ENCODE measurements around the gene SMURF2. TPM values are rescaled to one million over a fixed set of nuclear protein-coding genes. Genes with fewer than 3 reads are reported as not detected.

SMURF2 gene
- total and polyA plus RNA-seq, 10 of the 15 experiments (the other 5 are each of a cell fraction or from before 2014, with no cell fraction given), result 2.8 to 13.4 (median 7.5) TPM

DNA sequence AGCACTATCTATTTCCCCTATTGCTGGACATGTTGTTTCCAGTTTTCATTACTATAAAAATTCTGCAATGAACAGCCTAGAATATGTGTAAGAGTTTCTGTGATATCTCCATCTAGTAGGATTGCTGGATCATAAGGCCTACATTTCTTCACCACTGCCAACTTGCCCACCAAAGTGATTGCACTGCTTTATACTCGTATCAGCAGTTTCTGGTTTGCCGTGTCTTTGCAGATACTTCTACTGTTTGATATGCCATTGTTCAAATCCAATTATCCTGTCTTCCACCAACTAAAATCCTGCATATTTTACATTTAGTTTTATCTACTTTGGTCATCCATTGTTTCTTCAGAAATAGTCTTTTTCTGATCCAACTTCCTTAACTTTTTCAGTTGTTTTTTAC, 134.2 kb downstream of the SMURF2 start:
- CTCF ChIA-PET, result interaction anchor here (0.7 to 1.2 kb wide), 4 partner anchors 13 to 121 kb away, joined by 3 to 4 read pairs (median 3); no protein-coding TSS in a partner anchor
- Histone ChIP-seq H3K9ac (ENCODE audit: control insufficient read depth, insufficient read depth, low read length) (no peak overlapping the region), H3K36me3 (ENCODE audit: control insufficient read depth in 2 of 2, insufficient read depth in 2 of 2, low read length in 1 of 2) (peaks cover 12 to 51% of the 10 kb centered on the region in 2 experiments), H3K79me2 (ENCODE audit: control insufficient read depth, insufficient read depth, low read length) (no peaks in the 10 kb centered on the region), H3K9me3 (replicated peaks; ENCODE audit: control insufficient read depth, insufficient read depth, low read length) (no peaks in the 10 kb centered on the region), H3K27ac (ENCODE audit: control insufficient read depth, insufficient read depth) (no peak overlapping the region), H3K4me1 (ENCODE audit: control insufficient read depth, insufficient read depth, low read length) (no peaks in the 10 kb centered on the region), H3K4me3 (no peak overlapping the region), H3K27me3 (replicated peaks in 1 of 2; ENCODE audit: control insufficient read depth in 2 of 2, insufficient read depth in 2 of 2, low read length in 1 of 2) (no peaks in the 10 kb centered on the region), H4K20me1 (ENCODE audit: control insufficient read depth, insufficient read depth) (no peaks in the 10 kb centered on the region), H2AFZ (ENCODE audit: control insufficient read depth, low read depth, low read length) (no peak overlapping the region), H3K4me2 (ENCODE audit: control insufficient read depth, insufficient read depth) (no peak overlapping the region)
- no TSS peak for BruUV-seq (replicated peaks)
- RAD21 ChIA-PET (ENCODE audit: unreplicated experiment), result no interaction called here
- no peak for TF ChIP-seq CBX3 (IDR thresholded peaks at IDR 0.05; ENCODE audit: borderline replicate concordance, low read depth)
- TF ChIP-seq NFYB (IDR thresholded peaks at IDR 0.05; ENCODE audit: insufficient read depth, low read depth, low read length), result no peak
- TF ChIP-seq, protein P1, sequence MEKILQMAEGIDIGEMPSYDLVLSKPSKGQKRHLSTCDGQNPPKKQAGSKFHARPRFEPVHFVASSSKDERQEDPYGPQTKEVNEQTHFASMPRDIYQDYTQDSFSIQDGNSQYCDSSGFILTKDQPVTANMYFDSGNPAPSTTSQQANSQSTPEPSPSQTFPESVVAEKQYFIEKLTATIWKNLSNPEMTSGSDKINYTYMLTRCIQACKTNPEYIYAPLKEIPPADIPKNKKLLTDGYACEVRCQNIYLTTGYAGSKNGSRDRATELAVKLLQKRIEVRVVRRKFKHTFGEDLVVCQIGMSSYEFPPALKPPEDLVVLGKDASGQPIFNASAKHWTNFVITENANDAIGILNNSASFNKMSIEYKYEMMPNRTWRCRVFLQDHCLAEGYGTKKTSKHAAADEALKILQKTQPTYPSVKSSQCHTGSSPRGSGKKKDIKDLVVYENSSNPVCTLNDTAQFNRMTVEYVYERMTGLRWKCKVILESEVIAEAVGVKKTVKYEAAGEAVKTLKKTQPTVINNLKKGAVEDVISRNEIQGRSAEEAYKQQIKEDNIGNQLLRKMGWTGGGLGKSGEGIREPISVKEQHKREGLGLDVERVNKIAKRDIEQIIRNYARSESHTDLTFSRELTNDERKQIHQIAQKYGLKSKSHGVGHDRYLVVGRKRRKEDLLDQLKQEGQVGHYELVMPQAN (conservative IDR thresholded peaks at IDR 0.05), result no peak
- TF ChIP-seq MEF2B (IDR thresholded peaks at IDR 0.05; ENCODE audit: partially characterized antibody, poor library complexity, severe bottlenecking), result no peak
- ATAC-seq (no peak), FAIRE-seq (no peak), DNase-seq (ENCODE audit: low read depth, low spot score) (no peak)
- SMC1A ChIA-PET (ENCODE audit: uncharacterized antibody, unreplicated experiment), result interaction anchor here (0.7 to 2.3 kb wide), 5 partner anchors 12 to 108 kb away, joined by 3 to 9 read pairs (median 3); no protein-coding TSS in a partner anchor
- POLR2A ChIA-PET, result interaction anchor here (1.2 kb wide), 1 partner anchor 20 kb away, joined by 3 read pairs; no protein-coding TSS in a partner anchor
- intact Hi-C loops (cut with micrococcal nuclease; ENCODE audit: unreplicated experiment) (no loop called here), in situ Hi-C loops (cut with MboI) (no loop called here)
- WGBS (ENCODE audit: insufficient coverage, insufficient replicate concordance, low lambda C conversion rate, missing lambda C conversion rate), result 100% methylated on average over 2 of the region's 2 CpGs

DNA sequence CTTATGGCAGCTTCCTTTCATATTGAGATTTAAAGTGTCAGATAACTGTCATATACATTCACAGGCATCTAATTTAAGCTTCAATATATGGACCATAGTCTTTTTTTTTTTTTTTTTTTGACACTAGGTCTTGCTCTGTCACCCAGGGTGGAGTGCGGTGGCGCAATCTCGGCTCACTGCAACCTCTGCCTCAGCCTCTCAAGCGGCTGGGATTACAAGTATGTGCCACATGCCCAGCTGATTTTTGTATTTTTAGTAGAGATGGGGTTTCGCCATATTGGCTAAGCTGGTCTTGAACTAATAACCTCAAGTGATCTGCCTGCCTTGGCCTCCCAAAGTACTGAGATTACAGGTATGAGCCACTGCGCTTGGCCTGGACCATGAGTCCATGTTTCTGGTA, 141.7 kb downstream of the SMURF2 start:
- Histone ChIP-seq H3K4me2 (ENCODE audit: control insufficient read depth, insufficient read depth) (no peak overlapping the region), H3K4me3 (no peak overlapping the region), H3K36me3 (ENCODE audit: control insufficient read depth in 2 of 2, insufficient read depth in 2 of 2, low read length in 1 of 2) (peaks cover 3 to 36% of the 10 kb centered on the region in 2 experiments), H3K27ac (ENCODE audit: control insufficient read depth, insufficient read depth) (no peak overlapping the region), H4K20me1 (ENCODE audit: control insufficient read depth, insufficient read depth) (no peaks in the 10 kb centered on the region), H3K9ac (ENCODE audit: control insufficient read depth, insufficient read depth, low read length) (no peak overlapping the region), H3K27me3 (replicated peaks in 1 of 2; ENCODE audit: control insufficient read depth in 2 of 2, insufficient read depth in 2 of 2, low read length in 1 of 2) (no peaks in the 10 kb centered on the region), H3K9me3 (replicated peaks; ENCODE audit: control insufficient read depth, insufficient read depth, low read length) (no peaks in the 10 kb centered on the region), H2AFZ (ENCODE audit: control insufficient read depth, low read depth, low read length) (no peak overlapping the region), H3K79me2 (ENCODE audit: control insufficient read depth, insufficient read depth, low read length) (no peaks in the 10 kb centered on the region), H3K4me1 (ENCODE audit: control insufficient read depth, insufficient read depth, low read length) (no peaks in the 10 kb centered on the region)
- 100% methylated on average over 5 of the region's 6 CpGs for WGBS (ENCODE audit: insufficient coverage, insufficient replicate concordance, low lambda C conversion rate, missing lambda C conversion rate)
- RAD21 ChIA-PET (ENCODE audit: unreplicated experiment), result no interaction called here
- FAIRE-seq, result no peak
- SMC1A ChIA-PET (ENCODE audit: uncharacterized antibody, unreplicated experiment), result interaction anchor here (1.2 kb wide), 1 partner anchor 13 kb away, joined by 4 read pairs; no protein-coding TSS in a partner anchor
- DNase-seq (ENCODE audit: low read depth, low spot score), result no peak
- in situ Hi-C loops (cut with MboI), result no loop called here
- CTCF ChIA-PET, result interaction anchor here (0.6 to 1.5 kb wide), 3 partner anchors 13 to 84 kb away, joined by 3 to 6 read pairs (median 4); no protein-coding TSS in a partner anchor
- POLR2A ChIA-PET, result interaction anchor here (0.7 to 1.0 kb wide), 2 partner anchors 23 to 69 kb away, joined by 3 read pairs; partner anchors contain the start of gene POLG2
- ATAC-seq, result no peak
- BruUV-seq (replicated peaks), result no TSS peak
- intact Hi-C loops (cut with micrococcal nuclease; ENCODE audit: unreplicated experiment), result no loop called here
- TF ChIP-seq NR2C1 (IDR thresholded peaks at IDR 0.05) (no peak), STAT3 (IDR thresholded peaks at IDR 0.05; ENCODE audit: low read depth, low read length) (no peak), KLF5 (IDR thresholded peaks at IDR 0.05; ENCODE audit: partially characterized antibody) (no peak), NFYA (IDR thresholded peaks at IDR 0.05; ENCODE audit: borderline replicate concordance, low read depth, low read length) (no peak), SREBF2 (IDR thresholded peaks at IDR 0.05; ENCODE audit: low read length) (no peak), TARDBP (IDR thresholded peaks at IDR 0.05; ENCODE audit: borderline replicate concordance) (no peak), PAX8 (IDR thresholded peaks at IDR 0.05) (no peak), GABPA (IDR thresholded peaks at IDR 0.05; ENCODE audit: low read depth) (no peak), EED (IDR thresholded peaks at IDR 0.05; ENCODE audit: low read depth) (no peak)
- TF ChIP-seq, protein P2, sequence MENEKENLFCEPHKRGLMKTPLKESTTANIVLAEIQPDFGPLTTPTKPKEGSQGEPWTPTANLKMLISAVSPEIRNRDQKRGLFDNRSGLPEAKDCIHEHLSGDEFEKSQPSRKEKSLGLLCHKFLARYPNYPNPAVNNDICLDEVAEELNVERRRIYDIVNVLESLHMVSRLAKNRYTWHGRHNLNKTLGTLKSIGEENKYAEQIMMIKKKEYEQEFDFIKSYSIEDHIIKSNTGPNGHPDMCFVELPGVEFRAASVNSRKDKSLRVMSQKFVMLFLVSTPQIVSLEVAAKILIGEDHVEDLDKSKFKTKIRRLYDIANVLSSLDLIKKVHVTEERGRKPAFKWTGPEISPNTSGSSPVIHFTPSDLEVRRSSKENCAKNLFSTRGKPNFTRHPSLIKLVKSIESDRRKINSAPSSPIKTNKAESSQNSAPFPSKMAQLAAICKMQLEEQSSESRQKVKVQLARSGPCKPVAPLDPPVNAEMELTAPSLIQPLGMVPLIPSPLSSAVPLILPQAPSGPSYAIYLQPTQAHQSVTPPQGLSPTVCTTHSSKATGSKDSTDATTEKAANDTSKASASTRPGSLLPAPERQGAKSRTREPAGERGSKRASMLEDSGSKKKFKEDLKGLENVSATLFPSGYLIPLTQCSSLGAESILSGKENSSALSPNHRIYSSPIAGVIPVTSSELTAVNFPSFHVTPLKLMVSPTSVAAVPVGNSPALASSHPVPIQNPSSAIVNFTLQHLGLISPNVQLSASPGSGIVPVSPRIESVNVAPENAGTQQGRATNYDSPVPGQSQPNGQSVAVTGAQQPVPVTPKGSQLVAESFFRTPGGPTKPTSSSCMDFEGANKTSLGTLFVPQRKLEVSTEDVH (IDR thresholded peaks at IDR 0.05; ENCODE audit: low read depth, partially characterized antibody), result no peak
